ENCODE data around the gene VPS33A. TPM values are rescaled to one million over a fixed set of nuclear protein-coding genes. Genes with fewer than 3 reads are reported as not detected.

The VPS33A gene
- total and polyA plus RNA-seq, 10 of the 15 experiments (the other 5 are each of a cell fraction or from before 2014, with no cell fraction given) = 7.7 to 33.6 (median 21.6) TPM

GRCh38 chr12:122238861-122239260 lies 27.4 kb downstream of the VPS33A start:
- in situ Hi-C loops (cut with MboI) (no loop called here), intact Hi-C loops (cut with micrococcal nuclease; ENCODE audit: unreplicated experiment) (no loop called here)
- ChIA-PET CTCF (interaction anchor here (0.6 to 1.0 kb wide), 2 partner anchors 28 to 390 kb away, joined by 4 read pairs; no protein-coding TSS in a partner anchor), SMC1A (ENCODE audit: uncharacterized antibody, unreplicated experiment) (no interaction called here), RAD21 (ENCODE audit: unreplicated experiment) (no interaction called here), POLR2A (interaction anchor here (0.6 kb wide), 1 partner anchor 107 kb away, joined by 6 read pairs; no protein-coding TSS in a partner anchor)
- TF ChIP-seq NRF1 (conservative IDR thresholded peaks at IDR 0.05; ENCODE audit: low read depth, low read length) (no peak), HDAC2 (IDR thresholded peaks at IDR 0.05) (no peak), NBN (IDR thresholded peaks at IDR 0.05) (no peak), YY1 (IDR thresholded peaks at IDR 0.05; ENCODE audit: low read depth, low read length) (no peak), MYB (IDR thresholded peaks at IDR 0.05; ENCODE audit: borderline replicate concordance, low read depth, low read length) (no peak), BCLAF1 (IDR thresholded peaks at IDR 0.05) (no peak), HSF1 (IDR thresholded peaks at IDR 0.05; ENCODE audit: low read depth, low read length) (no peak), SMAD1 (IDR thresholded peaks at IDR 0.05; ENCODE audit: low read depth, partially characterized antibody) (no peak)
- H3K27me3 ChIP-seq (replicated peaks in 1 of 2; ENCODE audit: control insufficient read depth in 2 of 2, insufficient read depth in 2 of 2, low read length in 1 of 2) = no peaks in the 10 kb centered on the region
- no TSS peak for BruUV-seq (replicated peaks)
- no peaks in the 10 kb centered on the region for H3K9me3 ChIP-seq (replicated peaks; ENCODE audit: control insufficient read depth, insufficient read depth, low read length)
- no peak for DNase-seq (ENCODE audit: low read depth, low spot score)
- H3K36me3 ChIP-seq (ENCODE audit: control insufficient read depth in 2 of 2, insufficient read depth in 2 of 2, low read length in 1 of 2) = peaks cover 4 to 6% of the 10 kb centered on the region in 2 experiments; a peak in 2 of 4 replicates
- no peak overlapping the region for H3K4me2 ChIP-seq (ENCODE audit: control insufficient read depth, insufficient read depth)
- H4K20me1 ChIP-seq (ENCODE audit: control insufficient read depth, insufficient read depth) = no peaks in the 10 kb centered on the region
- no peak for FAIRE-seq
- 99% methylated on average over 5 of the region's 5 CpGs for WGBS (ENCODE audit: insufficient coverage, insufficient replicate concordance, low lambda C conversion rate, missing lambda C conversion rate)
- H3K9ac ChIP-seq (ENCODE audit: control insufficient read depth, insufficient read depth, low read length) = no peak overlapping the region
- no peaks in the 10 kb centered on the region for H3K4me1 ChIP-seq (ENCODE audit: control insufficient read depth, insufficient read depth, low read length)
- no peak overlapping the region for H2AFZ ChIP-seq (ENCODE audit: control insufficient read depth, low read depth, low read length)
- H3K79me2 ChIP-seq (ENCODE audit: control insufficient read depth, insufficient read depth, low read length) = no peaks in the 10 kb centered on the region
- H3K4me3 ChIP-seq = no peak overlapping the region
- no peak for ATAC-seq
- H3K27ac ChIP-seq (ENCODE audit: control insufficient read depth, insufficient read depth) = no peak overlapping the region
